Activated effector memory CD4-positive, alpha-beta T cell treated with Interleukin-2 at 50 U/mL for 16 hours (primary cell): ENCODE data around the gene EFNA5.

ENCODE experiments used
- DNase-seq: peaks from one replicate; pipeline ENCODE4 v3.0.0-alpha.2; 2020

The EFNA5 gene

DNA sequence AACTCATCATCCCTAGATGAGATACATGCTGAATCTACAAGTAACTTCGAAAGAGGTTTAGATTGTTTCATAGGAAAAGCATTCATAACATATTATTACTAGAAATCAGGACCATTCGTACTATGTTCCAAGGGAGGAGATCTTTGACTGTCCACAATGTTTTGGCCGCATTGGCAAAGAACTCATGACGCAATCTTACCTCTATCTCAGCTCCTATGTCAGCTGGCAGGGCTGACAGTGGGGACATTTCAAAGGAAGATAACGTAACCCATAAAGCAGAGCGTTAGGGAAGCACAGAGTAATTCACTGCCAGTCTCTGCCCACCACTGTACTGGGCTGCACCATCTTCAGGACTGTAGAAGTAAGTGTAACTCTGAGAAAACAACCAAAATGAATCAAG lies 69.7 kb downstream of the EFNA5 start:
- no peak for DNase-seq

GRCh38 chr5:107598958-107599357 lies 71.8 kb downstream of the EFNA5 start:
- DNase-seq = no peak

- DNase-seq = no peak
These were observed 72.9 kb downstream of the EFNA5 start for GRCh38 chr5:107597803-107598202.

- no peak for DNase-seq
These were observed 73.5 kb downstream of the EFNA5 start for GRCh38 chr5:107597247-107597646.

- DNase-seq = no peak
These were observed 76.3 kb downstream of the EFNA5 start for GRCh38 chr5:107594253-107595045.

DNA sequence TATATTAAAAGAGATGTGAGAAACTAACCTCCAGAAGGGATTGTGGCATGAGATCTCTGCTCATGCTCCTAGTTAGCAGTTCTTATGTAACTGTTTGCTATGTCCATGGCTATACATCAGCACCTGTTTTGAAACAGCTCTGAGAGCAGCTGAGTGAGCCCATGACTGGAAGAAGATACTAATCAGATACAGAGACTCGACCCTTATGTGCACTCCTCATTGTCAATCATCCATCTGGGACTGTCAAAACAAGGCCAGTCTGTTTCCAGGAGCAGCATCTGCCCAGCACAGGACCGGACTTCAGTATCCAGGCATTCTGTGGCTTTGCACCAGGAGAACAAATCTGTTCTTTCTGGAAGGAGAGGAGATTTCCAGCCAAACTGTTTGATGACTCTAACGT lies 77.7 kb downstream of the EFNA5 start:
- no peak for DNase-seq

- DNase-seq = no peak
These were observed 78.2 kb downstream of the EFNA5 start for GRCh38 chr5:107592515-107592914.

DNA sequence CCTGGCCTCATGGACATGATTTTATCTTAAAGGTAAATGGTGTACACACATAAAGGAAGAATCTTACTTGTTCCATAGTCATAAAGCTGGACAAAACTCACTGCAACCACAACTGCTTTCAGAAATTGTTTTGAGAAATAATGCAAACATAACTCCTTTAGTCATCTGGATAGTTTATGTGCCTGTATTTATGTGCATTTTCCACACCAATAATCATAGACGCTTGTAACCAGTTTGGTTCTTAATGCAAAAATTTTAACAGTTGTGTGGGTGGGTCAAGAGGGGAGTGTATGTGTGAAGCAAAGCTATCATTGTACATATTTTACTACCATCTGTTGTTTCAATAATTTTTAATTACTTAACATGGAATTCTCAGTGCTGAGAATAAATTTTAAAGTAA lies 80.1 kb downstream of the EFNA5 start:
- DNase-seq = no peak

DNA sequence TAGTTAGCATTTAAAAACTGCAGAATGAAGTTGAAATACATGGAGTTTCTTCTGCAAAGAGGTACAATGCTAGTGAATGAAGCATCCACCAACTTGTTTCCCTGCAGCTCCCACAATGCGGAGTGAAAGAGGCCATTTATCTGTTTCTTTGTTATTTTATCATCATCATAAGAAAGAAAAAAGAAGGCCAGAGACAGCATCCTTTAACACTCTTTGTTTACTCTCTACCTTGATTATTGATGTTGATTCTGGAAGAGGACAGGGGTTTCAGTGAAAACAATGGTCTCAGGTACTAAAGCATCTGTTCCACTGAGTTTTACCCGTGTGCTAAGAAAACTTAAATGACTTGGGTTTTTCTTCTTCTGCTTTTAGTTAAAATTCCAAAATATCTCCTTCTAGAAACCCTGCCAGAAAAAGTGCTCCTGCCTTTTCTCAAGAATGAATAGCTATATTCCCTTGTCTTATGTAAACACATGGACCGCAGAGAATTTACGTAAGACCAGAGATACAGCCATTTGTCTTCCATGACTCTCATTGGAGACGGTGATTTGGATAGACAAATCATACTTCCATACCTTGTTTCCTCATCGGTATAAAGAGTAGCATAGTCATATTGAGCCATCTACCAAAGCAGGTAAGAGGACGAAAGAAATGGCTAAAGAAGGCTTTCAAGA lies 81.1 kb downstream of the EFNA5 start:
- DNase-seq = no peak

DNA sequence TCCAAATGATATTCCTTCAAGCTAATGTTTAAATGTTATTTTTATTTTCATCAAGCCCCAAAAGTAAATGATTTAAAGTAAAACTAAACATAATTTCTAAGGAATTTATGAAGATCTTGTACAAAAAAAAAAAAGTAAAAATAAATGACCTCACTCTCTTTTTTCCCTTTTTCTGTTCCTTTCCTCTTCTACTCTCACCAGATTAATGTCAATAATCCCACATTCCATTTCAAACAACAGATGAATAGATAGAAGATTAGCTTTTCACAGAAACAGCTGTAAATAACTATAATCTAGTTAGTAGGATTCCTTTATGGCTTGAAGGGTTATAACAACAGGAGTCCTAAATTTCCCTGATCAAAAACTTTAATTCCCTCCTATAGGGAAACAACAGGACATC lies 88.1 kb downstream of the EFNA5 start:
- DNase-seq = no peak

- no peak for DNase-seq
These were observed 89.6 kb downstream of the EFNA5 start for GRCh38 chr5:107580889-107581820.

GRCh38 chr5:107578051-107578635 lies 92.6 kb downstream of the EFNA5 start:
- DNase-seq = no peak

- DNase-seq = no peak
These were observed 93.3 kb downstream of the EFNA5 start for GRCh38 chr5:107577394-107577950.

DNA sequence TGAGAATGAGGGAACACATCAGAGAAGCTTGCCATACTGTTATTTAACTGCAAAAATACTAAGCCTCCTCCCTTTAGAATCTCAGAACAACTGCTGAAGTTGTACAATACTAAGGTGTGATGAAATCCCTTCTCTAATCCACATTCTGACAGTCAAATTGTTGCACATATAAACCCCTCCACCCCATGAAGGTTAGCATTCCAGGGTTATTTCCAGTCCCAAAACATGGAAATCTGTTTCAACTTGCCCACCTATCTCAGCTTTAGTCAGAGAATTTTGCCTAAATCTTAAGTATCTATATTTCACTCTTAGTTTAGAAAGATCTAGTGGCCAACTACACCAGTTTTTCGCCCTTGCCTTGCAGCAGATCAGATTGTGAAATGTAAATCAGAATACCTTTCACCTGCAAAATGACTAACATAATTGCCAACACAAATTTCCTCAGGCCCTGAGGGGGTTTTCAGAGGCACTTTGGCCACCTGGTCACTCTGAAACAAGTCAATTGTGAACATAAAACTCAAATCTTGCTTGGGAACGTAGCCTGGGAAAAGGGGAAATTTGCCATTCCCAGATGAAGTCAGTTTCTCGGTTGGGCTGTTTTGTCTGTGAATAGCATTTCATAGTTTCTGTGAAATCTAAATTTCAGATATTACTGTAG lies 93.9 kb downstream of the EFNA5 start:
- DNase-seq = no peak

DNA sequence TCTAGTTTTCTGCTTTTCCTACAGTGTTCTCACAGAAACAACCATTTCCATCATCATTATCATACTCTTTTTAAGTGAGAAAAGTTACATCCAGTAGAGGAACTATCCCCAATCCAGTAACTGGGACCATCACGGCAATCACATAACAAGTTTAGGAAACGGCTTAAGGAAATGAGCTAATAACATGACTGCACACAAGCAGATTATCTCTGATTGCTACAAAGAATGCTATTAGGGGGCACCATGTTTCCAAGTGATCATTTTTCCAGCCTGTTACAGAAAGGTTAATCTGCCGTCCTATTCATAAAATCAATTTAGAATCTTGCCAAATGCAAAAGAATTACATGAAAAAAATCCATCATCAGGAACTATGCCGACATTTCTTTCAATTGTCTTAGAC lies 94.6 kb downstream of the EFNA5 start:
- DNase-seq = no peak

- DNase-seq = no peak
These were observed 96.5 kb downstream of the EFNA5 start for GRCh38 chr5:107574287-107574686.

DNA sequence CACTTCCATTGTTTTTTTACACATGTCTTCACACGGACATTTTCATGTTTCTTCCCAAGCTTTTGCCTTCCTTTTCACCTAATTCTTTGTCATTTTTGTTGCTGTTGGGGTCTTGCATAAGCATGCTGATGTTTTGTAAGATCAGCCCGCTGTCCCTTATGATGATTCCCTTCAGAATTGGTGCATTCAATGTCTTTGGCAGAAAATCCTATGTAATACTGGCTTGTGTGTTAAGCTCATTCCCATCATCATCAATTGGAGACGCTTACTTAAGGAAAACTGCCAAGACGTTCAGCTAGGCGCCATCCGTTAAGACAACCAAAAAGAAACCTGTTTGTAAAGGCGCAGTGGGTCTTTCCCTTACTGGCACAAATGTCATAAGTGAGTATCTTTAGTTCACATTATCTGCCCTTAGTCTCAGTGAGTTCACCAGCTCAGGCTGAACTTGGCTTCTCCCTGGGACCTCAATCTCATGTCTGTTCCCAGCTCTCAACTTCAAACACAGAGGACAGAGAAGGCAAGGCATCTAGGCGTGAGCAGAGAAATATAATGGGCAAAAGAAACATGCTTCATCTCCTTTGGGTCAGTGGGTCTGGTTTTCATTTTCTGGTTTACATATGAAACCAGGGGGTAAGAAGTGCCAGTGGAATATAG lies 97.9 kb downstream of the EFNA5 start:
- no peak for DNase-seq

- DNase-seq = peak; percentile 74
These were observed 98.9 kb downstream of the EFNA5 start for GRCh38 chr5:107571621-107572536.

DNA sequence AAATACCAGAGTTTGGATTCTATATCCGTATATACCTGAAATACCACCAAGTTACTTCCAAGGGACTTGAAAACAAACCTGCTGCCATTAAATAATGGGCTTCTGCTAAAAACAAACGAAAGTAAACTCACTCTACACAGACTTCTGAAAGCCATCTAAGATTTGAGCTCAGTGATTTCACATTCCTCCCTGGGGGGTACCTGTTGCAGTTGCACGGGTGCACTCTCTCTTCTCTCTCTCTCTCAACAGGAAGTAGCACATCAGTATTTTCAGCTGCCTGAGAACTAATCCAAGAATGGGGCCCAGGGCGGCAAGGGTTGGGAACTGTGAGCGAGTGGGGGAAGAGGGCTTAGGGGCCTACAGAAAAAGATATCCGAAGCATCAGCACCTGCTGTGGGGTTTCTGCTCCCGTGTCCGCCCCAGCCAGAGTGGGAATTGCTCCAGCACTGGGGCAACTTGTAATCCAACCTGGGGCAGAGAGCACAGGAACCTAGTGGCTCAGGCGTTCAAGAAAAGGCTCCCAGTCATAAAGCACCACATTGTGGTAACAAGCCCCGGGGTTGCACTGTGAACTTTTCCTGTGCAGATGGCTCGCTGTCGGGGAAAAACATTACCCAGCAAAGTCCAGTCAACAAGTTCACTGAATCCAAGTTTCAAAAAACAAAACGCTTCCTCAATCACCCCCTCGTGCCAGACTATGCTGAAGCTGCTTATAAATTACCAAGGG lies 99.8 kb downstream of the EFNA5 start:
- peak; percentile 7 for DNase-seq

DNA sequence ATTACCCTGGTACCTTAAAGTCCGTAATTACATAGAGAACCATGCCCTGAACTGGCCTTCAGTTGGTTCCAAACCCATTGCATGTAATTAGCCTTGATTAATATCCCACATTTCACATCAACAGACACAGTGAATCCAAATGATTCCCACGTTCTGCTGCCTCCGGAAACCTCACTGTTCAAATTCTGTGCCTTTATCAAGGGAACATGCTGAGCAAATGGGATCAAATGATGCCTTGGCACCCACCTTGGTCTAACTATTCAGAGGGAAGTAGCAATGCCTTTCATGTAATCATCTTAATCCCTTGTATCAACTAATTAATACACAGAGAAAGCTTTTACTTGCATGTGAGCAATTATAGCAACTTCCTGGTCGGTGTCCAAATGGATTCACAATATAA lies 100.6 kb downstream of the EFNA5 start:
- no peak for DNase-seq
